GM23248 (cell line): ENCODE measurements around the gene SPTSSA.

Experiments used
- EZH2 ChIP-seq: fragments of 200-600 bp; sonication (generic); IDR thresholded peaks from 2 replicates; pipeline ENCODE4 v1.6.1; 2018; ENCODE audit warnings: antibody characterized with exemption, mild to moderate bottlenecking; ENCODE audit not compliant: insufficient read depth, poor library complexity, severe bottlenecking
- EZH2phosphoT487 ChIP-seq: fragments of 200-600 bp; sonication (generic); IDR thresholded peaks from 2 replicates; pipeline ENCODE4 v1.6.1; 2018; ENCODE audit warnings: antibody characterized with exemption, moderate library complexity, mild to moderate bottlenecking, low read depth; ENCODE audit not compliant: insufficient read depth

DNA sequence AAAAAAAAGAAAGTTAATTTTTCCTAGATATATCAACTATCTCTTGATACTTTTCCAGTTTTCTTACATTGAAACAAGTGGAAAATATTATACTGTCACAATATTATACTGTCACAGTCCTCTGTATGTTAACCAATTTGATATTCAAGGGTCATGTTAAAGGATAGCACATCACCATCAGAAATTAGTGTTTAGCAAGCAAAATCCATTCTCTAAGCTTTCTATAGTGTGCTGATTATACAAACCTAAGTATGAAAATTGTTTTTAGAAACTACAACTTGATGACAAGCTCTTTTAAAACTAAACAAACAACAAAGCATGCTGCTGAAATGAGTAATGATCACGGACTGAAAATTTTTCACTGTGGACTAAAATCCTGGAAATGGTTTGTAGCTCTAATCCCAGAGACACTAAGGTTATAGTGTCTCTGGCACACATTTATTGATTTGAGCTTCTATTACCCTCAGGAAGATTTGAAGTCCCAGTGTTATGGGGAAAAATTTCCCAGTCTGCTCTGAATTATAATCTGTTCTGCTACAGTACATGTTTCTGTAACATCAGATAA lies 9.7 kb downstream of the SPTSSA start:
- no peak for TF ChIP-seq EZH2
- no peak for TF ChIP-seq EZH2phosphoT487
